K562 (cell line): ENCODE results near the gene OR52I1. TPM values are rescaled to one million over a fixed set of nuclear protein-coding genes. Genes with fewer than 3 reads are reported as not detected.
A peak's percentile ranks its signal among the peaks of the same experiment; 100 is the strongest.

ENCODE experiments used
- ATAC-seq: fragments of 200-7000 bp; cut with Tn5 transposase; 3 replicates; pipeline ENCODE4 v1.9.1; 2020; ENCODE audit warnings: moderate library complexity
- BruUV-seq: library from RNA; stranded (reverse); fragments of 400-500 nt; replicated peaks from 2 replicates; lab custom pipeline; 2021; lab: Mats Ljungman, UMichigan
- CTCF ChIA-PET: fragments of 300-600 bp; formaldehyde crosslinking; extraction: SDS; loops from one replicate; lab custom pipeline; 2021; ENCODE audit warnings: low intra/inter-chr PET ratio; lab: Yijun Ruan, JAX
- POLR2A ChIA-PET: fragments of 300-600, 350-650 bp; sonication (Branson Sonifier 250); formaldehyde crosslinking; extraction: SDS; loops from one replicate; lab custom pipeline; 2021; ENCODE audit warnings: antibody characterized with exemption, inconsistent platforms; lab: Yijun Ruan, JAX
- DNase-seq, 4 experiments: peaks; one replicate each; pipeline versions ENCODE4 v3.0.0 to v3.0.0-alpha.2; 2011 to 2018; ENCODE audit warnings: low spot score in 3 of 4, mixed read lengths in 3 of 4; ENCODE audit errors: extremely low read depth in 1 of 4
- FAIRE-seq: peaks from 2 replicates; lab custom pipeline; 2011; peaks lifted over from hg19 to GRCh38; lab: Jason Lieb, UNC
- H2AFZ ChIP-seq: 2 replicates; pipeline ENCODE4 v1.6.0; 2011; ENCODE audit warnings: low read depth, low read length, control low read depth, inconsistent platforms
- H3K27ac ChIP-seq: fragments of 200-600 bp; 3 replicates; pipeline ENCODE4 v1.8.0; 2011; ENCODE audit warnings: low read depth, mild to moderate bottlenecking, control low read depth, inconsistent platforms, low read length, moderate library complexity, mixed read lengths; ENCODE audit errors: extremely low read depth
- H3K27me3 ChIP-seq, 2 experiments: fragments of 300-600 bp in 1 of 2; 2 replicates in 1 of 2; 3 replicates in 1 of 2; pipeline versions ENCODE4 v1.6.0 to v1.8.0; 2011; ENCODE audit warnings: inconsistent platforms in 2 of 2, low read length in 2 of 2, mild to moderate bottlenecking in 1 of 2, mixed read lengths in 1 of 2, moderate library complexity in 1 of 2; ENCODE audit not compliant: control insufficient read depth in 2 of 2, insufficient read depth in 2 of 2
- H3K36me3 ChIP-seq: fragments of 300-600 bp; 3 replicates; pipeline ENCODE4 v1.8.0; 2011; ENCODE audit warnings: mild to moderate bottlenecking, low read length, inconsistent platforms; ENCODE audit not compliant: control insufficient read depth, insufficient read depth
- H3K4me1 ChIP-seq, 2 experiments: fragments of 200-600 bp in 1 of 2; replicated peaks in 1 of 2; 2 replicates in 1 of 2; 3 replicates in 1 of 2; pipeline versions ENCODE4 v1.5.1 to v1.8.0; 2011; ENCODE audit warnings: inconsistent platforms in 2 of 2, low read length in 2 of 2, mild to moderate bottlenecking in 1 of 2, mixed read lengths in 1 of 2, moderate library complexity in 1 of 2; ENCODE audit not compliant: control insufficient read depth in 2 of 2, insufficient read depth in 2 of 2
- H3K4me2 ChIP-seq: 2 replicates; pipeline ENCODE4 v1.6.1; 2011; ENCODE audit warnings: low read length, control low read depth, inconsistent platforms, mixed read lengths; ENCODE audit not compliant: insufficient read depth
- H3K4me3 ChIP-seq: fragments of 200-600 bp; sonication (generic), shearing (Covaris generic); 2 replicates; pipeline ENCODE4 v1.5.1; 2016; ENCODE audit warnings: control low read depth, inconsistent platforms
- H3K79me2 ChIP-seq: fragments of 200-600 bp; 3 replicates; pipeline ENCODE4 v1.8.0; 2011; ENCODE audit warnings: low read length, inconsistent platforms; ENCODE audit not compliant: control insufficient read depth, insufficient read depth
- H3K9ac ChIP-seq, 2 experiments: 2 replicates each; pipeline versions ENCODE4 v1.6.0 to v1.6.1; 2011; ENCODE audit warnings: low read depth in 2 of 2, low read length in 2 of 2, control low read depth in 1 of 2, inconsistent platforms in 1 of 2, mild to moderate bottlenecking in 1 of 2, mixed read lengths in 1 of 2; ENCODE audit not compliant: insufficient read depth in 1 of 2
- H3K9me1 ChIP-seq: one replicate; pipeline ENCODE4 v1.6.0; 2011; ENCODE audit warnings: inconsistent platforms, mild to moderate bottlenecking, low read length, moderate library complexity; ENCODE audit not compliant: control insufficient read depth, insufficient read depth
- H3K9me3 ChIP-seq: replicated peaks from 2 replicates; pipeline ENCODE4 v1.5.1; 2011; ENCODE audit warnings: low read depth, low read length, inconsistent platforms; ENCODE audit not compliant: control insufficient read depth, insufficient read depth
- H4K20me1 ChIP-seq: replicated peaks from 2 replicates; pipeline ENCODE4 v1.6.1; 2011; ENCODE audit warnings: low read length, inconsistent platforms, mixed read lengths; ENCODE audit not compliant: control insufficient read depth, insufficient read depth
- NBN ChIP-seq: fragments of 450-650 bp; IDR thresholded peaks from 2 replicates; pipeline ENCODE4 v1.6.1; 2016; ENCODE audit warnings: low read depth, mild to moderate bottlenecking
- PTTG1 ChIP-seq: fragments of 450-650 bp; IDR thresholded peaks from 2 replicates; pipeline ENCODE4 v1.6.1; 2016; ENCODE audit warnings: low read depth, mild to moderate bottlenecking, missing genetic modification characterization, missing compliant biosample characterization
- SAFB ChIP-seq: fragments of 200-400 bp; formaldehyde crosslinking; IDR thresholded peaks from 2 replicates; pipeline ENCODE4 v1.6.1; 2017; ENCODE audit warnings: low read depth, low read length, borderline replicate concordance
- TAF9B ChIP-seq: fragments of 450-650 bp; IDR thresholded peaks from 2 replicates; pipeline ENCODE4 v1.6.1; 2018; ENCODE audit warnings: mild to moderate bottlenecking; ENCODE audit not compliant: partially characterized antibody
- WHSC1 ChIP-seq: IDR thresholded peaks from one replicate; pipeline ENCODE4 v1.6.1; 2012; ENCODE audit warnings: low read length, control low read depth, inconsistent platforms
- WGBS: fragments of 100-300 bp; shearing (Covaris generic); methylation state at CpG from one replicate; pipeline ENCODE4 v1.1.6; 2016; ENCODE audit warnings: low coverage, mixed read lengths; ENCODE audit not compliant: insufficient coverage; ENCODE audit errors: missing lambda C conversion rate; 5-methylcytosine and 5-hydroxymethylcytosine counted together
- in situ Hi-C: fragments of 300-500 bp; cut with MboI; formaldehyde crosslinking; loops from 4 replicates; pipeline ENCODE4 v1.15.0; 2018; ENCODE audit warnings: inconsistent platforms, mixed read lengths
- intact Hi-C: fragments of 100-400 bp; cut with micrococcal nuclease; formaldehyde crosslinking; loops from 2 replicates; pipeline ENCODE4 v1.14.2; 2022
- polyA plus RNA-seq, 8 experiments: library from polyadenylated mRNA; depleted of rRNA in 4 of 8; stranded (reverse) in 5 of 8; unstranded in 3 of 8; fragments of >200 nt; fragmentation: Nextera tagmentation in 2 of 8; fragmentation: Illumina TruSeq in 1 of 8; extraction: Ambion mirVana in 2 of 8; extraction: Trizol in 1 of 8; gene quantifications; 2 replicates each; pipeline versions ENCODE4 v1.2.1 to v1.2.3, GENCODE V29; 2011 to 2014; ENCODE audit warnings: inconsistent platforms in 1 of 8, missing spikeins in 1 of 8
- total RNA-seq, 7 experiments: library from RNA; depleted of rRNA in 6 of 7; stranded (reverse); fragments of >200 nt in 6 of 7; fragmentation: Illumina TruSeq in 2 of 7; extraction: Trizol in 2 of 7; gene quantifications; 2 replicates each; pipeline versions ENCODE4 v1.2.1 to v1.2.3, GENCODE V29; 2011 to 2021; ENCODE audit warnings: low replicate concordance in 1 of 7
- TF ChIP-seq, protein P1 (sequence below): fragments of 450-650 bp; IDR thresholded peaks from 2 replicates; pipeline ENCODE4 v1.6.1; 2014; ENCODE audit warnings: low read depth, mild to moderate bottlenecking, moderate library complexity, borderline replicate concordance
- TF ChIP-seq, protein P2 (sequence below): fragments of 250-450 bp; sonication (Bioruptor Pico); IDR thresholded peaks from 2 replicates; pipeline ENCODE4 v1.4.0; 2020; ENCODE audit warnings: mild to moderate bottlenecking, moderate library complexity
- TF ChIP-seq, protein P3 (sequence below): fragments of 450-650 bp; IDR thresholded peaks from 2 replicates; pipeline ENCODE4 v1.6.1; 2016; ENCODE audit warnings: low read depth

OR52I1 gene
- total and polyA plus RNA-seq, 9 of the 15 experiments (the other 6 are each of a cell fraction or from before 2014, with no cell fraction given), result not detected

GRCh38 chr11:4637662-4638047 lies 43.8 kb downstream of the OR52I1 start:
- DNase-seq, result no peak
- Histone ChIP-seq H4K20me1 (no peaks in the 10 kb centered on the region), H3K27ac (no peak overlapping the region), H3K27me3 (peaks cover 0 to 29% of the 10 kb centered on the region in 2 experiments; a peak in 3 of 5 replicates), H3K4me2 (no peak overlapping the region), H3K4me1 (no peaks in the 10 kb centered on the region; a peak in 1 of 5 replicates), H2AFZ (peak overlapping the region; percentile 83), H3K9me3 (no peaks in the 10 kb centered on the region), H3K4me3 (no peak overlapping the region), H3K79me2 (no peaks in the 10 kb centered on the region), H3K9me1 (no peaks in the 10 kb centered on the region), H3K36me3 (no peaks in the 10 kb centered on the region), H3K9ac (no peak overlapping the region)
- BruUV-seq, result no TSS peak
- 8% methylated on average over 3 of the region's 3 CpGs for WGBS
- CTCF ChIA-PET, result interaction anchor here (0.8 to 1.9 kb wide), 4 partner anchors 189 to 733 kb away, joined by 3 to 7 read pairs (median 5); no protein-coding TSS in a partner anchor
- ATAC-seq, result no peak; the same call in 2 of the 3 replicates
- in situ Hi-C loops (loop anchor here (5.0 to 25.0 kb wide), 2 partner anchors 370 to 1700 kb away; no protein-coding TSS in a partner anchor), intact Hi-C loops (loop anchor here (1.0 to 10.0 kb wide), 7 partner anchors 85 to 465 kb away; partner anchors contain the start of gene OR51G1)
- TF ChIP-seq, protein P1, sequence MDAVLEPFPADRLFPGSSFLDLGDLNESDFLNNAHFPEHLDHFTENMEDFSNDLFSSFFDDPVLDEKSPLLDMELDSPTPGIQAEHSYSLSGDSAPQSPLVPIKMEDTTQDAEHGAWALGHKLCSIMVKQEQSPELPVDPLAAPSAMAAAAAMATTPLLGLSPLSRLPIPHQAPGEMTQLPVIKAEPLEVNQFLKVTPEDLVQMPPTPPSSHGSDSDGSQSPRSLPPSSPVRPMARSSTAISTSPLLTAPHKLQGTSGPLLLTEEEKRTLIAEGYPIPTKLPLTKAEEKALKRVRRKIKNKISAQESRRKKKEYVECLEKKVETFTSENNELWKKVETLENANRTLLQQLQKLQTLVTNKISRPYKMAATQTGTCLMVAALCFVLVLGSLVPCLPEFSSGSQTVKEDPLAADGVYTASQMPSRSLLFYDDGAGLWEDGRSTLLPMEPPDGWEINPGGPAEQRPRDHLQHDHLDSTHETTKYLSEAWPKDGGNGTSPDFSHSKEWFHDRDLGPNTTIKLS, result no peak
- TF ChIP-seq WHSC1 (no peak), TAF9B (no peak), NBN (no peak), SAFB (no peak), PTTG1 (tag) (no peak)
- TF ChIP-seq, protein P2, sequence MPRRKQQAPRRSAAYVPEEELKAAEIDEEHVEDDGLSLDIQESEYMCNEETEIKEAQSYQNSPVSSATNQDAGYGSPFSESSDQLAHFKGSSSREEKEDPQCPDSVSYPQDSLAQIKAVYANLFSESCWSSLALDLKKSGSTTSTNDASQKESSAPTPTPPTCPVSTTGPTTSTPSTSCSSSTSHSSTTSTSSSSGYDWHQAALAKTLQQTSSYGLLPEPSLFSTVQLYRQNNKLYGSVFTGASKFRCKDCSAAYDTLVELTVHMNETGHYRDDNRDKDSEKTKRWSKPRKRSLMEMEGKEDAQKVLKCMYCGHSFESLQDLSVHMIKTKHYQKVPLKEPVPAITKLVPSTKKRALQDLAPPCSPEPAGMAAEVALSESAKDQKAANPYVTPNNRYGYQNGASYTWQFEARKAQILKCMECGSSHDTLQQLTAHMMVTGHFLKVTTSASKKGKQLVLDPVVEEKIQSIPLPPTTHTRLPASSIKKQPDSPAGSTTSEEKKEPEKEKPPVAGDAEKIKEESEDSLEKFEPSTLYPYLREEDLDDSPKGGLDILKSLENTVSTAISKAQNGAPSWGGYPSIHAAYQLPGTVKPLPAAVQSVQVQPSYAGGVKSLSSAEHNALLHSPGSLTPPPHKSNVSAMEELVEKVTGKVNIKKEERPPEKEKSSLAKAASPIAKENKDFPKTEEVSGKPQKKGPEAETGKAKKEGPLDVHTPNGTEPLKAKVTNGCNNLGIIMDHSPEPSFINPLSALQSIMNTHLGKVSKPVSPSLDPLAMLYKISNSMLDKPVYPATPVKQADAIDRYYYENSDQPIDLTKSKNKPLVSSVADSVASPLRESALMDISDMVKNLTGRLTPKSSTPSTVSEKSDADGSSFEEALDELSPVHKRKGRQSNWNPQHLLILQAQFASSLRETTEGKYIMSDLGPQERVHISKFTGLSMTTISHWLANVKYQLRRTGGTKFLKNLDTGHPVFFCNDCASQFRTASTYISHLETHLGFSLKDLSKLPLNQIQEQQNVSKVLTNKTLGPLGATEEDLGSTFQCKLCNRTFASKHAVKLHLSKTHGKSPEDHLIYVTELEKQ (CRISPR knock-in tag), result no peak
- TF ChIP-seq, protein P3, sequence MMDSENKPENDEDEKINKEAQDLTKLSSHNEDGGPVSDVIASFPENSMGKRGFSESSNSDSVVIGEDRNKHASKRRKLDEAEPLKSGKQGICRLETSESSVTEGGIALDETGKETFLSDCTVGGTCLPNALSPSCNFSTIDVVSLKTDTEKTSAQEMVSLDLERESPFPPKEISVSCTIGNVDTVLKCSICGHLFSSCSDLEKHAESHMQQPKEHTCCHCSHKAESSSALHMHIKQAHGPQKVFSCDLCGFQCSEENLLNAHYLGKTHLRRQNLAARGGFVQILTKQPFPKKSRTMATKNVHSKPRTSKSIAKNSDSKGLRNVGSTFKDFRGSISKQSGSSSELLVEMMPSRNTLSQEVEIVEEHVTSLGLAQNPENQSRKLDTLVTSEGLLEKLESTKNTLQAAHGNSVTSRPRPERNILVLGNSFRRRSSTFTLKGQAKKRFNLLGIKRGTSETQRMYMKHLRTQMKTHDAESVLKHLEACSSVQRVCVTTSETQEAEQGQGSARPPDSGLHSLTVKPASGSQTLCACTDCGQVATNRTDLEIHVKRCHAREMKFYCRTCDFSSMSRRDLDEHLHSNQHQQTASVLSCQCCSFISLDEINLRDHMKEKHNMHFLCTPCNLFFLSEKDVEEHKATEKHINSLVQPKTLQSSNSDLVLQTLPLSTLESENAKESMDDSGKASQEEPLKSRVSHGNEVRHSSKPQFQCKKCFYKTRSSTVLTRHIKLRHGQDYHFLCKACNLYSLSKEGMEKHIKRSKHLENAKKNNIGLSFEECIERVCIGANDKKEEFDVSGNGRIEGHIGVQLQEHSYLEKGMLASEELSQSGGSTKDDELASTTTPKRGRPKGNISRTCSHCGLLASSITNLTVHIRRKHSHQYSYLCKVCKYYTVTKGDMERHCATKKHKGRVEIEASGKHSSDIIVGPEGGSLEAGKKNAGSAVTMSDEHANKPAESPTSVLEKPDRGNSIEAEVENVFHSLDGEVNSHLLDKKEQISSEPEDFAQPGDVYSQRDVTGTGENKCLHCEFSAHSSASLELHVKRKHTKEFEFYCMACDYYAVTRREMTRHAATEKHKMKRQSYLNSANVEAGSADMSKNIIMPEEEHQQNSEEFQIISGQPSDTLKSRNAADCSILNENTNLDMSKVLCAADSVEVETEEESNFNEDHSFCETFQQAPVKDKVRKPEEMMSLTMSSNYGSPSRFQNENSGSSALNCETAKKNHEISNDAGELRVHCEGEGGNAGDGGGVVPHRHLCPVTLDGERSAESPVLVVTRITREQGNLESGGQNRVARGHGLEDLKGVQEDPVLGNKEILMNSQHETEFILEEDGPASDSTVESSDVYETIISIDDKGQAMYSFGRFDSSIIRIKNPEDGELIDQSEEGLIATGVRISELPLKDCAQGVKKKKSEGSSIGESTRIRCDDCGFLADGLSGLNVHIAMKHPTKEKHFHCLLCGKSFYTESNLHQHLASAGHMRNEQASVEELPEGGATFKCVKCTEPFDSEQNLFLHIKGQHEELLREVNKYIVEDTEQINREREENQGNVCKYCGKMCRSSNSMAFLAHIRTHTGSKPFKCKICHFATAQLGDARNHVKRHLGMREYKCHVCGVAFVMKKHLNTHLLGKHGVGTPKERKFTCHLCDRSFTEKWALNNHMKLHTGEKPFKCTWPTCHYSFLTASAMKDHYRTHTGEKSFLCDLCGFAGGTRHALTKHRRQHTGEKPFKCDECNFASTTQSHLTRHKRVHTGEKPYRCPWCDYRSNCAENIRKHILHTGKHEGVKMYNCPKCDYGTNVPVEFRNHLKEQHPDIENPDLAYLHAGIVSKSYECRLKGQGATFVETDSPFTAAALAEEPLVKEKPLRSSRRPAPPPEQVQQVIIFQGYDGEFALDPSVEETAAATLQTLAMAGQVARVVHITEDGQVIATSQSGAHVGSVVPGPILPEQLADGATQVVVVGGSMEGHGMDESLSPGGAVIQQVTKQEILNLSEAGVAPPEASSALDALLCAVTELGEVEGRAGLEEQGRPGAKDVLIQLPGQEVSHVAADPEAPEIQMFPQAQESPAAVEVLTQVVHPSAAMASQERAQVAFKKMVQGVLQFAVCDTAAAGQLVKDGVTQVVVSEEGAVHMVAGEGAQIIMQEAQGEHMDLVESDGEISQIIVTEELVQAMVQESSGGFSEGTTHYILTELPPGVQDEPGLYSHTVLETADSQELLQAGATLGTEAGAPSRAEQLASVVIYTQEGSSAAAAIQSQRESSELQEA, result no peak
- POLR2A ChIA-PET, result interaction anchor here (0.9 to 1.8 kb wide), 3 partner anchors 10 to 391 kb away, joined by 3 to 8 read pairs (median 3); no protein-coding TSS in a partner anchor
- peak; percentile 40 for FAIRE-seq
